NB4 (cell line): ENCODE measurements around the gene GRM1.

Source experiments
- DNase-seq: peaks from one replicate; pipeline ENCODE4 v3.0.0; 2010; ENCODE audit warnings: low read depth
- H3K4me3 ChIP-seq: one replicate; pipeline ENCODE4 v1.5.1; 2011; ENCODE audit warnings: mild to moderate bottlenecking, low read depth, low read length, moderate library complexity
- MAX ChIP-seq: IDR thresholded peaks from 2 replicates; pipeline ENCODE4 v1.6.1; 2011; ENCODE audit warnings: low read depth, low read length
- MYC ChIP-seq: IDR thresholded peaks from 2 replicates; pipeline ENCODE4 v1.6.1; 2011; ENCODE audit warnings: low read depth, low read length
- POLR2A ChIP-seq: IDR thresholded peaks from 2 replicates; pipeline ENCODE4 v1.6.1; 2011; ENCODE audit warnings: mild to moderate bottlenecking; ENCODE audit not compliant: insufficient read length; ENCODE audit errors: extremely low read depth
- TF ChIP-seq, protein P1 (sequence below): IDR thresholded peaks from one replicate; pipeline ENCODE4 v1.5.1; 2012; ENCODE audit warnings: low read depth, low read length

GRM1 gene

GRCh38 chr6:146161664-146162063, 132.8 kb downstream of the GRM1 start:
- no peak overlapping the region for H3K4me3 ChIP-seq
- TF ChIP-seq MAX = no peak
- no peak for TF ChIP-seq POLR2A
- TF ChIP-seq, protein P1, sequence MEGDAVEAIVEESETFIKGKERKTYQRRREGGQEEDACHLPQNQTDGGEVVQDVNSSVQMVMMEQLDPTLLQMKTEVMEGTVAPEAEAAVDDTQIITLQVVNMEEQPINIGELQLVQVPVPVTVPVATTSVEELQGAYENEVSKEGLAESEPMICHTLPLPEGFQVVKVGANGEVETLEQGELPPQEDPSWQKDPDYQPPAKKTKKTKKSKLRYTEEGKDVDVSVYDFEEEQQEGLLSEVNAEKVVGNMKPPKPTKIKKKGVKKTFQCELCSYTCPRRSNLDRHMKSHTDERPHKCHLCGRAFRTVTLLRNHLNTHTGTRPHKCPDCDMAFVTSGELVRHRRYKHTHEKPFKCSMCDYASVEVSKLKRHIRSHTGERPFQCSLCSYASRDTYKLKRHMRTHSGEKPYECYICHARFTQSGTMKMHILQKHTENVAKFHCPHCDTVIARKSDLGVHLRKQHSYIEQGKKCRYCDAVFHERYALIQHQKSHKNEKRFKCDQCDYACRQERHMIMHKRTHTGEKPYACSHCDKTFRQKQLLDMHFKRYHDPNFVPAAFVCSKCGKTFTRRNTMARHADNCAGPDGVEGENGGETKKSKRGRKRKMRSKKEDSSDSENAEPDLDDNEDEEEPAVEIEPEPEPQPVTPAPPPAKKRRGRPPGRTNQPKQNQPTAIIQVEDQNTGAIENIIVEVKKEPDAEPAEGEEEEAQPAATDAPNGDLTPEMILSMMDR = no peak
- DNase-seq = no peak

GRCh38 chr6:146169872-146170271, 141.0 kb downstream of the GRM1 start:
- TF ChIP-seq, protein P1 = no peak
- TF ChIP-seq MYC (no peak), MAX (no peak), POLR2A (no peak)
- H3K4me3 ChIP-seq = no peak overlapping the region
- no peak for DNase-seq

DNA sequence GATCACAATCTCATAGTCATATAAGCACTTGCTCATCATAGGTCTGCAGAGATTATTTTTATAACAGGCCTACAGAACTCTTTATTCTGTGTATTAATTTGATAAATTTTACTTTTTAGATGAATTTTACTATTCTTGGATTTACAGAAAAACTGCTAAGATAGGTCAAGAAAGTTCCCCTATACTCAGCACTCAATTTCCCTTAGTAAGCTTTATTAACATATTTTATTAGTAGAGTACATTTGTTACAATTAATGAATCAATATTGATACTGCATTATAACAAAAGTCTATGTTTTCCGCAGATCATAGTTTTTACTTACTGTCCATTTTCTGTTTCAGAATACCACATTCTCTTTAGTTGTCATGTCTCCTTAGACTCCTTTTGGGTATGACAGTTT, 148.9 kb downstream of the GRM1 start:
- TF ChIP-seq, protein P1 = no peak
- TF ChIP-seq POLR2A (no peak), MYC (no peak), MAX (no peak)
- no peak for DNase-seq
- H3K4me3 ChIP-seq = no peak overlapping the region

DNA sequence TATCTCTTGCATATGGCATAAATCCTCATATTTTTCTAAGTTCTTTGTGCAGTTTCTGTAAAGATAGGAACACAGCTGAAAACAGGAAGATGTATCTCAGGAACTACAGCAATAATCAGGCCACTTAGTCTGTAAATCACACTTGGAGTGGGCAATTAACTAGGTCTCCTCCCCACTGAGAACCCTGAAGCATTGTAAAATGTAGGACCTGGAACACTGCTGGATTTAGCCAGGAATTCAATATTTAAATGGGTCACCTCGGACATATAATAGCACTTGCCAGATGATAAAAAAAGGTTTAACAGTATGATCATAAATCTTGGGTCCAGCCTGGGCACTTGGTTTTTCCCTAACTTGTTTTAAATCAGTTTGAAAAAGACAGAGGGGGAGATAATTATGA, 155.0 kb downstream of the GRM1 start:
- H3K4me3 ChIP-seq = no peak overlapping the region
- TF ChIP-seq, protein P1 = no peak
- TF ChIP-seq MYC (no peak), POLR2A (no peak), MAX (no peak)
- no peak for DNase-seq

GRCh38 chr6:146184701-146185100, 155.8 kb downstream of the GRM1 start:
- H3K4me3 ChIP-seq = no peak overlapping the region
- no peak for DNase-seq
- TF ChIP-seq, protein P1 = no peak
- no peak for TF ChIP-seq POLR2A
- TF ChIP-seq MYC = no peak
- no peak for TF ChIP-seq MAX

- no peak overlapping the region for H3K4me3 ChIP-seq
- TF ChIP-seq MAX = no peak
- TF ChIP-seq, protein P1 = no peak
- TF ChIP-seq MYC = no peak
- no peak for TF ChIP-seq POLR2A
- no peak for DNase-seq
Measured at GRCh38 chr6:146189131-146189530, 160.3 kb downstream of the GRM1 start.
